H1 (cell line): ENCODE data around the gene CDH15. TPM values are rescaled to one million over a fixed set of nuclear protein-coding genes. Genes with fewer than 3 reads are reported as not detected.

Experiments used
- CTCF ChIA-PET: fragments of 300-600 bp; sonication (Branson Sonifier 250); formaldehyde crosslinking; loops from one replicate; lab custom pipeline; 2021; ENCODE audit not compliant: partially characterized antibody; lab: Charles Lee
- POLR2A ChIA-PET: fragments of 300-600 bp; sonication (Branson Sonifier 250); formaldehyde crosslinking; loops from one replicate; lab custom pipeline; 2021; ENCODE audit warnings: inconsistent platforms; ENCODE audit not compliant: partially characterized antibody; lab: Charles Lee
- DNase-seq, 2 experiments: peaks; one replicate each; pipeline versions ENCODE4 v3.0.0 to v3.0.0-alpha.2; 2010 to 2022; ENCODE audit warnings: low spot score in 2 of 2, low read depth in 1 of 2, mixed read lengths in 1 of 2
- FAIRE-seq: peaks from 2 replicates; lab custom pipeline; 2011; peaks lifted over from hg19 to GRCh38; lab: Jason Lieb, UNC
- H2AFZ ChIP-seq: 2 replicates; pipeline ENCODE4 v1.8.1; 2012; ENCODE audit warnings: low read length, inconsistent platforms
- H2AK5ac ChIP-seq: 2 replicates; pipeline ENCODE4 v1.6.1; 2013; ENCODE audit warnings: low read depth, low read length
- H2BK120ac ChIP-seq: replicated peaks from 2 replicates; pipeline ENCODE3; 2013; ENCODE audit warnings: low read depth, low read length, inconsistent platforms
- H2BK12ac ChIP-seq: 2 replicates; pipeline ENCODE4 v1.6.1; 2013; ENCODE audit warnings: low read depth, low read length
- H2BK15ac ChIP-seq: 2 replicates; pipeline ENCODE4 v1.6.1; 2013; ENCODE audit warnings: low read length
- H2BK20ac ChIP-seq: 2 replicates; pipeline ENCODE4 v1.6.1; 2013; ENCODE audit warnings: low read length
- H2BK5ac ChIP-seq: 2 replicates; pipeline ENCODE4 v1.6.1; 2013; ENCODE audit warnings: low read depth, low read length
- H3K14ac ChIP-seq: 2 replicates; pipeline ENCODE4 v1.6.1; 2013; ENCODE audit warnings: inconsistent platforms; ENCODE audit not compliant: insufficient read length
- H3K18ac ChIP-seq: 2 replicates; pipeline ENCODE4 v1.6.1; 2013; ENCODE audit warnings: low read length; ENCODE audit errors: extremely low read depth
- H3K23ac ChIP-seq: 2 replicates; pipeline ENCODE4 v1.6.1; 2013; ENCODE audit warnings: inconsistent platforms; ENCODE audit not compliant: insufficient read length
- H3K23me2 ChIP-seq: 2 replicates; pipeline ENCODE4 v1.6.1; 2013; ENCODE audit warnings: low read depth, low read length
- H3K27ac ChIP-seq: 2 replicates; pipeline ENCODE4 v1.6.1; 2011; ENCODE audit warnings: low read depth, low read length, inconsistent platforms
- H3K27me3 ChIP-seq, 4 experiments: replicated peaks in 1 of 4; 1 replicate in 1 of 4; 2 replicates in 3 of 4; pipeline versions ENCODE4 v1.6.1 to v1.8.1; 2011 to 2013; ENCODE audit warnings: low read length in 3 of 4, mild to moderate bottlenecking in 3 of 4, inconsistent platforms in 2 of 4, mixed read lengths in 2 of 4, moderate library complexity in 1 of 4; ENCODE audit not compliant: control insufficient read depth in 3 of 4, insufficient read depth in 3 of 4; ENCODE audit errors: extremely low read depth in 1 of 4
- H3K36me3 ChIP-seq, 4 experiments: 2 replicates each; pipeline versions ENCODE4 v1.6.1 to v1.8.1; 2011 to 2013; ENCODE audit warnings: mild to moderate bottlenecking in 4 of 4, low read length in 3 of 4, moderate library complexity in 2 of 4, control low read depth in 1 of 4, inconsistent platforms in 1 of 4; ENCODE audit not compliant: insufficient read depth in 4 of 4, control insufficient read depth in 2 of 4
- H3K4ac ChIP-seq: replicated peaks from 2 replicates; pipeline ENCODE3; 2013; ENCODE audit warnings: low read length, low read depth, mixed read lengths, inconsistent platforms; ENCODE audit not compliant: insufficient read length
- H3K4me1 ChIP-seq, 4 experiments: replicated peaks in 1 of 4; 1 replicate in 1 of 4; 2 replicates in 3 of 4; pipeline versions ENCODE4 v1.6.1 to v1.8.1; 2011 to 2013; ENCODE audit warnings: low read length in 3 of 4, inconsistent platforms in 2 of 4, mixed read lengths in 1 of 4; ENCODE audit not compliant: insufficient read depth in 4 of 4, control insufficient read depth in 3 of 4
- H3K4me2 ChIP-seq, 2 experiments: 2 replicates each; pipeline versions ENCODE4 v1.6.1 to v1.8.1; 2011 to 2013; ENCODE audit warnings: low read depth in 2 of 2, low read length in 2 of 2, control low read depth in 1 of 2, inconsistent platforms in 1 of 2, mild to moderate bottlenecking in 1 of 2; ENCODE audit not compliant: insufficient read depth in 1 of 2
- H3K4me3 ChIP-seq, 4 experiments: fragments of 200-600, 300-600 bp in 1 of 4; sonication (generic), shearing (Covaris generic), sonication (Bioruptor Twin) in 1 of 4; 2 replicates each; pipeline versions ENCODE4 v1.5.1 to v1.8.1; 2011 to 2016; ENCODE audit warnings: low read length in 4 of 4, low read depth in 3 of 4, control low read depth in 2 of 4, inconsistent platforms in 2 of 4, mild to moderate bottlenecking in 2 of 4, mixed read lengths in 1 of 4, moderate library complexity in 1 of 4; ENCODE audit not compliant: insufficient read depth in 2 of 4; ENCODE audit errors: extremely low read depth in 1 of 4
- H3K56ac ChIP-seq: replicated peaks from 2 replicates; pipeline ENCODE3; 2013; ENCODE audit warnings: low read depth, mild to moderate bottlenecking, mixed read lengths, low read length, inconsistent platforms; ENCODE audit not compliant: insufficient read length
- H3K79me1 ChIP-seq: 2 replicates; pipeline ENCODE4 v1.6.1; 2013; ENCODE audit warnings: low read depth, low read length, control low read depth
- H3K79me2 ChIP-seq, 2 experiments: 2 replicates each; pipeline versions ENCODE4 v1.6.1 to v1.8.1; 2012 to 2013; ENCODE audit warnings: low read length in 2 of 2, mild to moderate bottlenecking in 2 of 2, inconsistent platforms in 1 of 2; ENCODE audit not compliant: insufficient read depth in 2 of 2, control insufficient read depth in 1 of 2
- H3K9ac ChIP-seq, 4 experiments: replicated peaks in 1 of 4; 1 replicate in 1 of 4; 2 replicates in 3 of 4; pipeline versions ENCODE4 v1.6.1 to v1.8.1; 2011 to 2013; ENCODE audit warnings: low read depth in 3 of 4, low read length in 3 of 4, control low read depth in 2 of 4, mild to moderate bottlenecking in 2 of 4, moderate library complexity in 2 of 4, inconsistent platforms in 1 of 4; ENCODE audit errors: extremely low read depth in 1 of 4
- H3K9me3 ChIP-seq, 2 experiments: 2 replicates each; pipeline versions ENCODE4 v1.6.1 to v1.8.1; 2012 to 2013; ENCODE audit warnings: mild to moderate bottlenecking in 2 of 2, moderate library complexity in 2 of 2, control low read depth in 1 of 2, inconsistent platforms in 1 of 2, low read depth in 1 of 2, low read length in 1 of 2, mixed read lengths in 1 of 2; ENCODE audit not compliant: insufficient read depth in 2 of 2
- H4K20me1 ChIP-seq, 2 experiments: replicated peaks in 1 of 2; 2 replicates each; pipeline versions ENCODE3 to v1.8.1; 2011 to 2013; ENCODE audit warnings: inconsistent platforms in 2 of 2, low read length in 2 of 2, mild to moderate bottlenecking in 1 of 2; ENCODE audit not compliant: insufficient read depth in 2 of 2, control insufficient read depth in 1 of 2
- H4K5ac ChIP-seq: 2 replicates; pipeline ENCODE4 v1.6.1; 2013; ENCODE audit warnings: low read length, low read depth, mixed read lengths, inconsistent platforms; ENCODE audit not compliant: insufficient read length
- H4K8ac ChIP-seq: 2 replicates; pipeline ENCODE4 v1.8.0; 2013; ENCODE audit warnings: mild to moderate bottlenecking, moderate library complexity, low read length, inconsistent platforms; ENCODE audit not compliant: insufficient read depth; ENCODE audit errors: extremely low read depth
- H4K91ac ChIP-seq: replicated peaks from 2 replicates; pipeline ENCODE3; 2013; ENCODE audit warnings: low read length, mixed read lengths, inconsistent platforms; ENCODE audit not compliant: insufficient read length
- BACH1 ChIP-seq: IDR thresholded peaks from 2 replicates; pipeline ENCODE4 v1.6.1; 2012; ENCODE audit warnings: low read length, improper control_type of control experiment
- BRCA1 ChIP-seq: IDR thresholded peaks from 2 replicates; pipeline ENCODE4 v1.6.1; 2012; ENCODE audit warnings: low read depth, low read length, improper control_type of control experiment
- CBX8 ChIP-seq: fragments of 300-800, 300-1000 bp; sonication (generic); IDR thresholded peaks from 2 replicates; pipeline ENCODE4 v1.7.1; 2016; ENCODE audit warnings: low read depth, low read length, borderline replicate concordance
- E2F6 ChIP-seq: IDR thresholded peaks from 2 replicates; pipeline ENCODE4 v1.6.1; 2012; ENCODE audit warnings: inconsistent platforms
- GTF2F1 ChIP-seq: IDR thresholded peaks from 2 replicates; pipeline ENCODE4 v1.6.1; 2012; ENCODE audit warnings: low read depth, low read length, improper control_type of control experiment, borderline replicate concordance
- NRF1 ChIP-seq: IDR thresholded peaks from 2 replicates; pipeline ENCODE4 v1.6.1; 2011; ENCODE audit warnings: mild to moderate bottlenecking, low read depth, low read length, improper control_type of control experiment
- POLR2A ChIP-seq, 2 experiments: IDR thresholded peaks; 1 replicate in 1 of 2; 2 replicates in 1 of 2; pipeline ENCODE4 v1.6.1; 2011; ENCODE audit warnings: low read depth in 2 of 2, low read length in 2 of 2, mild to moderate bottlenecking in 2 of 2; ENCODE audit errors: control extremely low read depth in 1 of 2
- SAP30 ChIP-seq: fragments of 300-600 bp; sonication (generic); IDR thresholded peaks from 2 replicates; pipeline ENCODE4 v1.7.1; 2012; ENCODE audit warnings: low read length, moderate library complexity, mild to moderate bottlenecking, inconsistent platforms; ENCODE audit not compliant: insufficient read depth, insufficient replicate concordance
- SIN3A ChIP-seq, 2 experiments: IDR thresholded peaks in 1 of 2; conservative IDR thresholded peaks in 1 of 2; 2 replicates each; pipeline ENCODE4 v1.6.1; 2011 to 2012; ENCODE audit warnings: low read length in 2 of 2, improper control_type of control experiment in 1 of 2, low read depth in 1 of 2, mild to moderate bottlenecking in 1 of 2
- SP4 ChIP-seq: IDR thresholded peaks from 2 replicates; pipeline ENCODE4 v1.6.1; 2012; ENCODE audit warnings: low read length, inconsistent platforms
- SRF ChIP-seq: IDR thresholded peaks from 2 replicates; pipeline ENCODE4 v1.6.1; 2011; ENCODE audit warnings: mild to moderate bottlenecking, low read depth, low read length, moderate library complexity
- YY1 ChIP-seq: IDR thresholded peaks from 2 replicates; pipeline ENCODE4 v1.6.1; 2011; ENCODE audit warnings: low read depth, mild to moderate bottlenecking, low read length
- ZNF274 ChIP-seq: IDR thresholded peaks from 2 replicates; pipeline ENCODE4 v1.7.0; 2012; ENCODE audit warnings: low read length, borderline replicate concordance; ENCODE audit errors: extremely low read depth
- WGBS, 2 experiments: shearing (Covaris generic) in 1 of 2; methylation state at CpG; one replicate each; pipeline versions ENCODE4 v1.1.6 to v1.1.7; 2013 to 2015; ENCODE audit warnings: low lambda C conversion rate in 2 of 2, mixed read lengths in 2 of 2, inconsistent platforms in 1 of 2, low coverage in 1 of 2, missing lambda C conversion rate in 1 of 2; ENCODE audit not compliant: insufficient replicate concordance in 2 of 2, insufficient coverage in 1 of 2, insufficient read length in 1 of 2; ENCODE audit errors: extremely low coverage in 1 of 2, missing lambda C conversion rate in 1 of 2; 5-methylcytosine and 5-hydroxymethylcytosine counted together
- polyA plus RNA-seq, 7 experiments: library from polyadenylated mRNA; depleted of rRNA in 3 of 7; stranded (reverse) in 5 of 7; unstranded in 2 of 7; fragments of >200 nt in 5 of 7; fragments of 200-250 nt in 2 of 7; gene quantifications; 1 replicate in 5 of 7; 2 replicates in 1 of 7; 4 replicates in 1 of 7; pipeline versions ENCODE4 v1.2.1 to v1.2.3, GENCODE V29; 2011 to 2013; ENCODE audit warnings: missing spikeins in 2 of 7, mixed read lengths in 2 of 7
- total RNA-seq: library from RNA; stranded (reverse); fragmentation: NEBNext Ultra II Directional; extraction: Animal tissue kit (Norgen Biotek cat#: 25700); gene quantifications from 2 replicates; pipeline ENCODE4 v1.2.1, GENCODE V29; 2021

CDH15 gene
- total and polyA plus RNA-seq, 2 of the 8 experiments (the other 6 are each of a cell fraction or from before 2014, with no cell fraction given): 0.50 to 0.82 TPM

GRCh38 chr16:89222931-89223330 is 51.4 kb downstream of the CDH15 start:
- POLR2A ChIA-PET: no interaction called here
- Histone ChIP-seq H4K20me1 (peaks cover 0 to 5% of the 10 kb centered on the region in 2 experiments), H3K4me3 (no peak overlapping the region), H3K27me3 (no peaks in the 10 kb centered on the region), H2BK12ac (no peak overlapping the region)
- no peak for TF ChIP-seq SRF
- no peak for TF ChIP-seq ZNF274
- no peak for TF ChIP-seq GTF2F1
- no peak for TF ChIP-seq SAP30
- TF ChIP-seq POLR2A (IDR thresholded peaks at IDR 0.05; ENCODE audit: control extremely low read depth in 1 of 2, low read depth in 2 of 2, low read length in 2 of 2): no peak
- TF ChIP-seq E2F6: no peak
- TF ChIP-seq BACH1: no peak
- no peak for TF ChIP-seq SIN3A (conservative IDR thresholded peaks at IDR 0.05 in 1 of 2, IDR thresholded peaks at IDR 0.05 in 1 of 2; ENCODE audit: low read depth in 1 of 2, low read length in 2 of 2)
- TF ChIP-seq BRCA1: no peak
- TF ChIP-seq CBX8: no peak
- TF ChIP-seq SP4: no peak
- no peak for TF ChIP-seq YY1
- TF ChIP-seq NRF1: no peak
- TF ChIP-seq, all 59 proteins: peak for 0
- Histone ChIP-seq H2BK5ac (no peak overlapping the region), H3K4ac (no peak overlapping the region), H3K36me3 (peaks cover 18 to 49% (median 33%) of the 10 kb centered on the region in 4 experiments), H4K8ac (no peak overlapping the region), H3K4me1 (no peaks in the 10 kb centered on the region; a peak in 1 of 7 replicates), H4K91ac (no peak overlapping the region), H3K27ac (no peak overlapping the region), H3K4me2 (no peak overlapping the region), H3K14ac (no peak overlapping the region), H4K5ac (no peak overlapping the region), H2AFZ (no peak overlapping the region), H3K18ac (no peak overlapping the region), H3K9me3 (peaks cover 16% of the 10 kb centered on the region in 2 experiments), H3K23me2 (no peaks in the 10 kb centered on the region), H3K56ac (no peak overlapping the region), H3K23ac (no peak overlapping the region), H2AK5ac (no peak overlapping the region), H3K9ac (no peak overlapping the region), H2BK120ac (no peak overlapping the region), H2BK20ac (no peak overlapping the region), H3K79me2 (peaks cover 0 to 13% of the 10 kb centered on the region in 2 experiments; a peak in 3 of 4 replicates), H3K79me1 (peaks cover 2% of the 10 kb centered on the region; the same call in 1 of the 2 replicates), H2BK15ac (no peak overlapping the region)
- whole genome bisulfite sequencing, 2 experiments: 93% methylated on average over 21 of the region's 21 CpGs; no CpG with 5 or more reads in 1 of the 2 experiments
- no peak for FAIRE-seq
- CTCF ChIA-PET: no interaction called here
- DNase-seq: no peak
